CD14-positive monocyte (primary cell): ENCODE results near the gene CCDC106. TPM values are rescaled to one million over a fixed set of nuclear protein-coding genes. Genes with fewer than 3 reads are reported as not detected.

Experiments used
- DNase-seq, 3 donors: peaks; one replicate each; pipeline ENCODE4 v3.0.0-alpha.2; 2011 to 2022
- H2AFZ ChIP-seq: 2 replicates; pipeline ENCODE4 v1.6.0; 2012; ENCODE audit warnings: mild to moderate bottlenecking, low read depth, low read length, inconsistent platforms; ENCODE audit not compliant: insufficient read depth, poor library complexity, severe bottlenecking
- H3K27ac ChIP-seq, 2 donors: 1 replicate in 1 of 2; 2 replicates in 1 of 2; pipeline ENCODE4 v1.5.1; 2012 to 2013; ENCODE audit warnings: low read length in 2 of 2, control low read depth in 1 of 2, inconsistent platforms in 1 of 2, low read depth in 1 of 2, mild to moderate bottlenecking in 1 of 2
- H3K27me3 ChIP-seq, 2 donors: one replicate each; pipeline versions ENCODE4 v1.6.0 to v1.6.1; 2011 to 2013; ENCODE audit warnings: low read length in 2 of 2; ENCODE audit not compliant: control insufficient read depth in 2 of 2, insufficient read depth in 2 of 2
- H3K36me3 ChIP-seq, 2 donors: replicated peaks in 1 of 2; 1 replicate in 1 of 2; 2 replicates in 1 of 2; pipeline versions ENCODE4 v1.5.1 to v1.6.1; 2012 to 2013; ENCODE audit warnings: low read length in 2 of 2, control low read depth in 1 of 2, inconsistent platforms in 1 of 2, mild to moderate bottlenecking in 1 of 2; ENCODE audit not compliant: insufficient read depth in 2 of 2, control insufficient read depth in 1 of 2
- H3K4me1 ChIP-seq, 2 donors: 1 replicate in 1 of 2; 2 replicates in 1 of 2; pipeline versions ENCODE4 v1.5.1 to v1.6.1; 2012 to 2013; ENCODE audit warnings: low read length in 2 of 2, control low read depth in 1 of 2, inconsistent platforms in 1 of 2, mild to moderate bottlenecking in 1 of 2, moderate library complexity in 1 of 2; ENCODE audit not compliant: insufficient read depth in 2 of 2, control insufficient read depth in 1 of 2
- H3K4me2 ChIP-seq: replicated peaks from 2 replicates; pipeline ENCODE3; 2012; ENCODE audit warnings: low read length, moderate library complexity, mild to moderate bottlenecking; ENCODE audit not compliant: poor library complexity, severe bottlenecking; ENCODE audit errors: extremely low read depth
- H3K4me3 ChIP-seq, 3 experiments: fragments of 200-600 bp in 1 of 3; sonication (generic) in 1 of 3; replicated peaks in 1 of 3; 1 replicate in 2 of 3; 2 replicates in 1 of 3; pipeline ENCODE4 v1.5.1; 2011 to 2013; ENCODE audit warnings: low read length in 3 of 3, mild to moderate bottlenecking in 3 of 3, control low read depth in 2 of 3, low read depth in 2 of 3, inconsistent platforms in 1 of 3, moderate library complexity in 1 of 3
- H3K79me2 ChIP-seq: 2 replicates; pipeline ENCODE4 v1.6.0; 2012; ENCODE audit warnings: mild to moderate bottlenecking, control low read depth, inconsistent platforms, low read length, moderate library complexity; ENCODE audit not compliant: insufficient read depth
- H3K9ac ChIP-seq: 2 replicates; pipeline ENCODE4 v1.6.0; 2017; ENCODE audit warnings: low read length, mild to moderate bottlenecking; ENCODE audit not compliant: insufficient read depth, poor library complexity, severe bottlenecking
- H3K9me3 ChIP-seq, 2 donors: replicated peaks in 1 of 2; 1 replicate in 1 of 2; 2 replicates in 1 of 2; pipeline versions ENCODE4 v1.5.1 to v1.6.1; 2012 to 2013; ENCODE audit warnings: low read length in 2 of 2, control low read depth in 1 of 2; ENCODE audit not compliant: control insufficient read depth in 1 of 2, insufficient read depth in 1 of 2
- H4K20me1 ChIP-seq: 2 replicates; pipeline ENCODE4 v1.6.0; 2012; ENCODE audit warnings: mild to moderate bottlenecking, low read length, control low read depth, moderate library complexity; ENCODE audit not compliant: insufficient read depth
- H3K27ac Mint-ChIP-seq, 7 donors: one replicate each; pipeline ENCODE4 v1.8.0; 2020; ENCODE audit warnings: mild to moderate bottlenecking in 7 of 7, mixed read lengths in 7 of 7, moderate library complexity in 6 of 7, inconsistent platforms in 2 of 7
- H3K27me3 Mint-ChIP-seq, 3 donors: one replicate each; pipeline ENCODE4 v1.8.0; 2021 to 2022; ENCODE audit warnings: low read depth in 3 of 3, mild to moderate bottlenecking in 3 of 3, mixed read lengths in 3 of 3, moderate library complexity in 3 of 3, inconsistent platforms in 1 of 3
- H3K36me3 Mint-ChIP-seq, 2 donors: one replicate each; pipeline ENCODE4 v1.8.0; 2020; ENCODE audit warnings: mixed read lengths in 2 of 2, inconsistent platforms in 1 of 2, mild to moderate bottlenecking in 1 of 2
- H3K4me1 Mint-ChIP-seq: one replicate; pipeline ENCODE4 v1.8.0; 2020; ENCODE audit warnings: mild to moderate bottlenecking, mixed read lengths
- H3K4me3 Mint-ChIP-seq, 2 donors: one replicate each; pipeline ENCODE4 v1.8.0; 2020; ENCODE audit warnings: mild to moderate bottlenecking in 2 of 2, mixed read lengths in 2 of 2, moderate library complexity in 1 of 2
- H3K9me3 Mint-ChIP-seq, 7 donors: one replicate each; pipeline ENCODE4 v1.8.0; 2020 to 2022; ENCODE audit warnings: mixed read lengths in 7 of 7, mild to moderate bottlenecking in 6 of 7, moderate library complexity in 6 of 7, inconsistent platforms in 2 of 7
- WGBS: methylation state at CpG from one replicate; pipeline ENCODE4 v1.1.5; 2013; ENCODE audit warnings: missing lambda C conversion rate; ENCODE audit not compliant: insufficient coverage; 5-methylcytosine and 5-hydroxymethylcytosine counted together
- intact Hi-C, 2 donors: fragments of 100-400 bp; cut with micrococcal nuclease; formaldehyde crosslinking; loops; one replicate each; pipeline versions ENCODE4 v1.15.0 to v1.15.1; 2023
- polyA plus RNA-seq, 3 donors: library from polyadenylated mRNA; depleted of rRNA in 1 of 3; unstranded in 2 of 3; stranded (reverse) in 1 of 3; fragments of 300-500 nt in 2 of 3; fragments of >200 nt in 1 of 3; fragmentation: Illumina TruSeq in 2 of 3; gene quantifications; 1 replicate in 2 of 3; 2 replicates in 1 of 3; pipeline ENCODE4 v1.2.3, GENCODE V29; 2012 to 2021
- TF ChIP-seq, protein P1 (sequence below): fragments of 200-600 bp; IDR thresholded peaks from one replicate; pipeline ENCODE4 v1.8.0; 2022; ENCODE audit warnings: antibody characterized with exemption, mild to moderate bottlenecking

Gene CCDC106
- polyA plus RNA-seq, 3 donors, result 0.74 to 2.4 (median 1.2) TPM

DNA sequence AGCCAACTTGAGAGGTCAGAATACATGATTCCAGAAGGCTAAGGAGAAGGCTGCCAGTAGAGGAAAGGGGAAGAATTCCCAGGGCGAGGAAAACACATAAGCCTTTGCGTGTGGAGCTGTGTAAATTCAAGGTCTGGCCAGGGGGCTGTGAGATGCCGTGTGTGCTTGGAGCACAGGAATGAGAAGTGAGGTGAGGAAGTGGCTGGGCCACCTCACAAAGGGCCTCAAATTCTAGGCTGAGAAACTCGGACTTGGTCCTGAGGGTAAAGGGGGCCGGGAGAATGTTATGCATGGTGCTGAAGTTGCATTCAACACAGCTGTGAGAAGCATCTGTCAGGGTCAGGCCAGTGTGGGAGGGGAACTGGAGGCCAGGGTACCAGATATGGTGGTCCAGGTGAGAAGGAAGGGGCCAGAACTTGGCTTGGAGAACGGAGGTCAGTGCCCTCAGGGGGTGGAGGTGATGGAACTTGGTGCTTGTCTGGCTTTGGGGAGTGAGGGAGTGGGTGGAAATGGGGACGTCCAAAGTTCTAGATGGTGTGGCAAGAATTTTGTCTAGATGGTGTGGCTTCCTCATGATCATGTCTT, 12.1 kb upstream of the CCDC106 start:
- peak overlapping the region; percentile 85 for H3K4me2 ChIP-seq
- peaks cover 0 to 7% (median 0%) of the 10 kb centered on the region in 7 donors for H3K9me3 Mint-ChIP-seq
- peak in 1 of 3 donors; percentile 21 for DNase-seq
- H4K20me1 ChIP-seq, result peaks cover 6% of the 10 kb centered on the region
- peaks cover 69% of the 10 kb centered on the region for H3K4me1 Mint-ChIP-seq
- H3K27ac Mint-ChIP-seq, result peak overlapping the region; percentile 99 to 100 (median 100)
- WGBS, result 65% methylated on average over 7 of the region's 7 CpGs
- intact Hi-C loops, result loop anchor here in 1 of 2 donors (2.0 to 10.0 kb wide), 2 partner anchors 39 to 179 kb away; partner anchors contain the start of gene EPN1
- peaks cover 0 to 8% (median under 1%) of the 10 kb centered on the region in 3 donors for H3K27me3 Mint-ChIP-seq
- TF ChIP-seq, protein P1, sequence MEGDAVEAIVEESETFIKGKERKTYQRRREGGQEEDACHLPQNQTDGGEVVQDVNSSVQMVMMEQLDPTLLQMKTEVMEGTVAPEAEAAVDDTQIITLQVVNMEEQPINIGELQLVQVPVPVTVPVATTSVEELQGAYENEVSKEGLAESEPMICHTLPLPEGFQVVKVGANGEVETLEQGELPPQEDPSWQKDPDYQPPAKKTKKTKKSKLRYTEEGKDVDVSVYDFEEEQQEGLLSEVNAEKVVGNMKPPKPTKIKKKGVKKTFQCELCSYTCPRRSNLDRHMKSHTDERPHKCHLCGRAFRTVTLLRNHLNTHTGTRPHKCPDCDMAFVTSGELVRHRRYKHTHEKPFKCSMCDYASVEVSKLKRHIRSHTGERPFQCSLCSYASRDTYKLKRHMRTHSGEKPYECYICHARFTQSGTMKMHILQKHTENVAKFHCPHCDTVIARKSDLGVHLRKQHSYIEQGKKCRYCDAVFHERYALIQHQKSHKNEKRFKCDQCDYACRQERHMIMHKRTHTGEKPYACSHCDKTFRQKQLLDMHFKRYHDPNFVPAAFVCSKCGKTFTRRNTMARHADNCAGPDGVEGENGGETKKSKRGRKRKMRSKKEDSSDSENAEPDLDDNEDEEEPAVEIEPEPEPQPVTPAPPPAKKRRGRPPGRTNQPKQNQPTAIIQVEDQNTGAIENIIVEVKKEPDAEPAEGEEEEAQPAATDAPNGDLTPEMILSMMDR, result no peak
- H3K36me3 Mint-ChIP-seq, result peaks cover 12 to 15% of the 10 kb centered on the region in 2 donors
- peak overlapping the region; percentile 100 for H3K4me3 Mint-ChIP-seq
- peak overlapping the region; percentile 86 to 90 (median 89) for H3K4me3 ChIP-seq
- peak overlapping the region; percentile 89 to 100 for H3K27ac ChIP-seq
- H3K79me2 ChIP-seq, result peaks cover 34% of the 10 kb centered on the region
- peaks cover 0 to 3% of the 10 kb centered on the region in 2 donors for H3K9me3 ChIP-seq
- no peak overlapping the region for H2AFZ ChIP-seq
- H3K36me3 ChIP-seq, result no peaks in the 10 kb centered on the region
- peaks cover 40 to 58% of the 10 kb centered on the region in 2 donors for H3K4me1 ChIP-seq
- H3K9ac ChIP-seq, result peak overlapping the region; percentile 98
- no peaks in the 10 kb centered on the region for H3K27me3 ChIP-seq

DNA sequence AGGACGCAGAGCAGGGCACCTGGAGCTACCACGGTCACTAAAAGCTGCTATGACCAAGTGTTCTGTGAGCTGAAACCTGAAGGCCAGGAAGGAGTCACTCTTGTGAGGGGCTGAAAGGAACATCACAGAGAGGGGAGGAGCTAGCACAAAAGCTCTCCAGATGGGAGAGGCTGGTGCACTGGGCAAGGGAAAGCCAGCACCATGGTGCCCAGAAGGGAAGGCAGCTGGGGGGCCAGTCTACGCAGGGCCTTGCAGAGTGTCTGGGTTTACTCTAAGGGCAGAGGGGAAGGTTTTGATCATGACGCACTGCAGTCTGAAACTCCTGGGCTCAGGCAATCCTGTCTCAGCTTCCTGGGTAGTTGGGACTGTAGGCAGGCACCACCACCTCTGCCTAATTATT, 11.3 kb upstream of the CCDC106 start:
- Histone ChIP-seq H3K27ac (no peak overlapping the region), H2AFZ (no peak overlapping the region)
- H3K9me3 Mint-ChIP-seq, result peaks cover 0 to 7% (median 1%) of the 10 kb centered on the region in 7 donors

More for the DNA sequence above, 11.3 kb upstream of the CCDC106 start:
- WGBS, result 96% methylated on average over 3 of the region's 4 CpGs
- peaks cover 0 to 12% (median 4%) of the 10 kb centered on the region in 3 donors for H3K27me3 Mint-ChIP-seq
- Histone ChIP-seq H3K9me3 (peaks cover 0 to 3% of the 10 kb centered on the region in 2 donors), H3K36me3 (no peaks in the 10 kb centered on the region), H3K79me2 (peaks cover 38% of the 10 kb centered on the region), H3K9ac (no peak overlapping the region), H4K20me1 (peaks cover 6% of the 10 kb centered on the region), H3K4me2 (peak overlapping the region; percentile 85), H3K27me3 (no peaks in the 10 kb centered on the region), H3K4me3 (peak overlapping the region in 1 of 3 experiments; percentile 86), H3K4me1 (peaks cover 46 to 66% of the 10 kb centered on the region in 2 donors)
- peak overlapping the region in 1 of 2 donors; percentile 100 for H3K4me3 Mint-ChIP-seq
- peaks cover 72% of the 10 kb centered on the region for H3K4me1 Mint-ChIP-seq
- peak overlapping the region in 6 of 7 donors; percentile 2 to 100 (median 75) for H3K27ac Mint-ChIP-seq
- peaks cover 12 to 15% of the 10 kb centered on the region in 2 donors for H3K36me3 Mint-ChIP-seq
- intact Hi-C loops, result loop anchor here in 1 of 2 donors (10.0 kb wide), 1 partner anchor 178 kb away; no protein-coding TSS in a partner anchor
- TF ChIP-seq, protein P1, result no peak
- DNase-seq, result no peak
